HG03095 (cell line): Measurements from ENCODE around the gene UBL7.

ENCODE experiments used
- ATAC-seq: cut with Tn5 transposase; IDR thresholded peaks from one replicate; pipeline ENCODE4 v1.9.1; 2021; ENCODE audit warnings: moderate library complexity; ENCODE audit not compliant: unreplicated experiment

The UBL7 gene

GRCh38 chr15:74425630-74426029, 35.3 kb downstream of the UBL7 start:
- no peak for ATAC-seq

GRCh38 chr15:74424901-74425528, 35.9 kb downstream of the UBL7 start:
- ATAC-seq = no peak

- no peak for ATAC-seq
These were observed 37.3 kb downstream of the UBL7 start for GRCh38 chr15:74423431-74424257.

GRCh38 chr15:74422652-74423430, 38.1 kb downstream of the UBL7 start:
- ATAC-seq = no peak

GRCh38 chr15:74422265-74422651, 38.7 kb downstream of the UBL7 start:
- ATAC-seq = no peak

GRCh38 chr15:74421302-74422245, 39.4 kb downstream of the UBL7 start:
- ATAC-seq = no peak

- no peak for ATAC-seq
These were observed 40.6 kb downstream of the UBL7 start for GRCh38 chr15:74420193-74420905.

- ATAC-seq = no peak
These were observed 41.5 kb downstream of the UBL7 start for GRCh38 chr15:74419432-74419831.

- ATAC-seq = no peak
These were observed 42.2 kb downstream of the UBL7 start for GRCh38 chr15:74418575-74419338.

GRCh38 chr15:74417670-74418069, 43.3 kb downstream of the UBL7 start:
- no peak for ATAC-seq

GRCh38 chr15:74417225-74417624, 43.7 kb downstream of the UBL7 start:
- no peak for ATAC-seq

GRCh38 chr15:74415966-74416916, 44.7 kb downstream of the UBL7 start:
- ATAC-seq = no peak

GRCh38 chr15:74414603-74415338, 46.2 kb downstream of the UBL7 start:
- ATAC-seq = no peak

GRCh38 chr15:74414081-74414580, 46.8 kb downstream of the UBL7 start:
- no peak for ATAC-seq

- ATAC-seq = no peak
These were observed 47.4 kb downstream of the UBL7 start for GRCh38 chr15:74413350-74414080.

- no peak for ATAC-seq
These were observed 48.8 kb downstream of the UBL7 start for GRCh38 chr15:74412159-74412558.

- no peak for ATAC-seq
These were observed 49.3 kb downstream of the UBL7 start for GRCh38 chr15:74411686-74412085.
